Activated CD8-positive, alpha-beta memory T cell treated with anti-CD3 and anti-CD28 coated beads, Interleukin-2, amount 50 U/mL, for 1 hour (primary cell): Measurements from ENCODE around the gene CPSF2.

Experiments used
- DNase-seq: peaks from one replicate; pipeline ENCODE4 v3.0.0-alpha.2; 2020; ENCODE audit errors: extremely low read depth

The CPSF2 gene

GRCh38 chr14:92121670-92122350 is at the start of gene CPSF2, which contains the start of gene NDUFB1:
CPSF2 (plus strand) TSS chr14:92121969; CDS start chr14:92130985, 9,016 bp downstream.
NDUFB1 (minus strand) TSS chr14:92121706; CDS start chr14:92117637, 4,069 bp downstream.
- DNase-seq, result peak; percentile 57

GRCh38 chr14:92074555-92074954 is 47.2 kb upstream of the CPSF2 start:
- DNase-seq, result no peak

- no peak for DNase-seq
Observed at GRCh38 chr14:92088494-92088893, 33.3 kb upstream of the CPSF2 start.

GRCh38 chr14:92093320-92093719 is 28.4 kb upstream of the CPSF2 start:
- DNase-seq, result no peak

- DNase-seq, result no peak
Observed at GRCh38 chr14:92099802-92100201, 22.0 kb upstream of the CPSF2 start.

- DNase-seq, result no peak
Observed at GRCh38 chr14:92103363-92103989, 18.3 kb upstream of the CPSF2 start.

- no peak for DNase-seq
Observed at GRCh38 chr14:92105073-92105892, 16.5 kb upstream of the CPSF2 start.

GRCh38 chr14:92105893-92106142 is 16.0 kb upstream of the CPSF2 start:
- DNase-seq, result no peak

- DNase-seq, result peak; percentile 91
Observed at GRCh38 chr14:92106143-92106926, 15.4 kb upstream of the CPSF2 start, which contains the start of gene ATXN3. ATXN3 (minus strand) TSS chr14:92106582; CDS start chr14:92106552, 30 bp downstream.

- DNase-seq, result no peak
Observed at GRCh38 chr14:92108345-92109254, 13.2 kb upstream of the CPSF2 start.

GRCh38 chr14:92109490-92109889 is 12.3 kb upstream of the CPSF2 start:
- no peak for DNase-seq

GRCh38 chr14:92121207-92121669 is 531 bp upstream of the CPSF2 start:
- DNase-seq, result no peak

- no peak for DNase-seq
Observed at GRCh38 chr14:92122351-92122677, 545 bp downstream of the CPSF2 start.

- no peak for DNase-seq
Observed at GRCh38 chr14:92122761-92123160, 992 bp downstream of the CPSF2 start.

- no peak for DNase-seq
Observed at GRCh38 chr14:92134456-92134855, 12.7 kb downstream of the CPSF2 start.

- no peak for DNase-seq
Observed at GRCh38 chr14:92135269-92135668, 13.5 kb downstream of the CPSF2 start.

- DNase-seq, result no peak
Observed at GRCh38 chr14:92143309-92143708, 21.5 kb downstream of the CPSF2 start.

- no peak for DNase-seq
Observed at GRCh38 chr14:92143962-92144361, 22.2 kb downstream of the CPSF2 start.

GRCh38 chr14:92144708-92145107 is 22.9 kb downstream of the CPSF2 start:
- DNase-seq, result no peak

GRCh38 chr14:92153581-92153980 is 31.8 kb downstream of the CPSF2 start:
- no peak for DNase-seq
